ENCODE measurements around the gene SLX4IP.

DNA sequence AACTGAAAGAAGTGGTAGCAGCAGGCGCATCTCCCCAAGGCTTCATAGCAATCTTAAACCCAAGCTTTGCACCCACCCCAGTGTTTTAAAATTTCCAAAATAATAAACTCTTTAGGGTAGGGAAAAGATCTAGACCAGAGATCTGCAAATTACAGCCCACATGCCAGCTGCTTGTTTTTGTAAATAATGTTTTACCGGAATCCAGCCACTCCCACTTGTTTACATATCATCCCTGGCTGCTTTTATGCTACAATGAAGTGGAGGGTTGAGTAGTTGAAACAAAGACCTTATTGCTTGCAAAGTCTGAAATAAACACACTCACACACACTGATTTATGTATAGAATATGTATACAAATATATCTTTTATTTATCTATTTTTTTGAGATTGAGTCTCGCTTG lies 30.0 kb downstream of the SLX4IP start:
- TF ChIP-seq, protein P1, sequence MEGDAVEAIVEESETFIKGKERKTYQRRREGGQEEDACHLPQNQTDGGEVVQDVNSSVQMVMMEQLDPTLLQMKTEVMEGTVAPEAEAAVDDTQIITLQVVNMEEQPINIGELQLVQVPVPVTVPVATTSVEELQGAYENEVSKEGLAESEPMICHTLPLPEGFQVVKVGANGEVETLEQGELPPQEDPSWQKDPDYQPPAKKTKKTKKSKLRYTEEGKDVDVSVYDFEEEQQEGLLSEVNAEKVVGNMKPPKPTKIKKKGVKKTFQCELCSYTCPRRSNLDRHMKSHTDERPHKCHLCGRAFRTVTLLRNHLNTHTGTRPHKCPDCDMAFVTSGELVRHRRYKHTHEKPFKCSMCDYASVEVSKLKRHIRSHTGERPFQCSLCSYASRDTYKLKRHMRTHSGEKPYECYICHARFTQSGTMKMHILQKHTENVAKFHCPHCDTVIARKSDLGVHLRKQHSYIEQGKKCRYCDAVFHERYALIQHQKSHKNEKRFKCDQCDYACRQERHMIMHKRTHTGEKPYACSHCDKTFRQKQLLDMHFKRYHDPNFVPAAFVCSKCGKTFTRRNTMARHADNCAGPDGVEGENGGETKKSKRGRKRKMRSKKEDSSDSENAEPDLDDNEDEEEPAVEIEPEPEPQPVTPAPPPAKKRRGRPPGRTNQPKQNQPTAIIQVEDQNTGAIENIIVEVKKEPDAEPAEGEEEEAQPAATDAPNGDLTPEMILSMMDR (tag by site-specific recombination; IDR thresholded peaks at IDR 0.05) = no peak
- TF ChIP-seq REST (tag by site-specific recombination; IDR thresholded peaks at IDR 0.05) (no peak), ZSCAN5A (tag by site-specific recombination; IDR thresholded peaks at IDR 0.05) (no peak), PRDM1 (tag by site-specific recombination; IDR thresholded peaks at IDR 0.05) (no peak), SP7 (tag by site-specific recombination; IDR thresholded peaks at IDR 0.05) (no peak), KLF1 (tag by site-specific recombination; IDR thresholded peaks at IDR 0.05) (no peak), ZNF302 (tag by site-specific recombination; IDR thresholded peaks at IDR 0.05; ENCODE audit: low read depth) (no peak), SALL2 (tag by site-specific recombination; IDR thresholded peaks at IDR 0.05; ENCODE audit: borderline replicate concordance) (no peak), BCL11A (tag by site-specific recombination; IDR thresholded peaks at IDR 0.05; ENCODE audit: low read depth) (no peak), ZBTB8A (tag by site-specific recombination; IDR thresholded peaks at IDR 0.05) (no peak)

Measured in HEK293 (cell line).